KMS-11 (cell line): ENCODE measurements around the gene PDE6A.

Source experiments
- H2AFZ ChIP-seq: fragments of 200-600 bp; sonication (generic); 2 replicates; pipeline ENCODE4 v1.6.1; 2016; ENCODE audit warnings: antibody characterized with exemption, mixed run types, low read depth
- H3K27ac ChIP-seq: fragments of 200-600 bp; sonication (generic); 2 replicates; pipeline ENCODE4 v1.6.1; 2016; ENCODE audit warnings: mild to moderate bottlenecking, mixed run types
- H3K27me3 ChIP-seq: fragments of 200-600 bp; sonication (generic); 2 replicates; pipeline ENCODE4 v1.6.1; 2017; ENCODE audit warnings: mild to moderate bottlenecking, low read depth, mixed run types, moderate library complexity; ENCODE audit not compliant: insufficient read depth
- H3K36me3 ChIP-seq: fragments of 200-600 bp; sonication (generic); 2 replicates; pipeline ENCODE4 v1.6.1; 2017; ENCODE audit warnings: mild to moderate bottlenecking, mixed run types; ENCODE audit not compliant: insufficient read depth
- H3K4me1 ChIP-seq: fragments of 200-600 bp; sonication (generic); 2 replicates; pipeline ENCODE4 v1.6.1; 2016; ENCODE audit warnings: mild to moderate bottlenecking, low read depth, mixed run types; ENCODE audit not compliant: poor library complexity, severe bottlenecking
- H3K4me2 ChIP-seq: fragments of 200-600 bp; sonication (generic); 2 replicates; pipeline ENCODE4 v1.7.0; 2016; ENCODE audit warnings: mild to moderate bottlenecking, mixed run types
- H3K4me3 ChIP-seq: fragments of 200-600 bp; sonication (generic); IDR thresholded peaks from 2 replicates; pipeline ENCODE4 v1.6.1; 2017; ENCODE audit warnings: low read depth, low read length, mixed read lengths; ENCODE audit not compliant: insufficient read depth
- H3K79me2 ChIP-seq: fragments of 200-600 bp; sonication (generic); 2 replicates; pipeline ENCODE4 v1.6.1; 2016; ENCODE audit warnings: low read depth, mixed run types; ENCODE audit not compliant: insufficient read depth
- H3K9ac ChIP-seq: fragments of 200-600 bp; sonication (generic); 2 replicates; pipeline ENCODE4 v1.6.1; 2016; ENCODE audit warnings: mild to moderate bottlenecking, mixed run types
- H4K20me1 ChIP-seq: fragments of 200-600 bp; sonication (generic); 2 replicates; pipeline ENCODE4 v1.6.1; 2016; ENCODE audit warnings: mild to moderate bottlenecking, mixed run types; ENCODE audit not compliant: insufficient read depth
- TF ChIP-seq, protein P1 (sequence below): fragments of 200-600 bp; sonication (generic); conservative IDR thresholded peaks from 2 replicates; pipeline ENCODE4 v1.6.1; 2017; ENCODE audit warnings: low read depth, mild to moderate bottlenecking, antibody characterized with exemption, low read length, moderate library complexity, mixed read lengths

The PDE6A gene

DNA sequence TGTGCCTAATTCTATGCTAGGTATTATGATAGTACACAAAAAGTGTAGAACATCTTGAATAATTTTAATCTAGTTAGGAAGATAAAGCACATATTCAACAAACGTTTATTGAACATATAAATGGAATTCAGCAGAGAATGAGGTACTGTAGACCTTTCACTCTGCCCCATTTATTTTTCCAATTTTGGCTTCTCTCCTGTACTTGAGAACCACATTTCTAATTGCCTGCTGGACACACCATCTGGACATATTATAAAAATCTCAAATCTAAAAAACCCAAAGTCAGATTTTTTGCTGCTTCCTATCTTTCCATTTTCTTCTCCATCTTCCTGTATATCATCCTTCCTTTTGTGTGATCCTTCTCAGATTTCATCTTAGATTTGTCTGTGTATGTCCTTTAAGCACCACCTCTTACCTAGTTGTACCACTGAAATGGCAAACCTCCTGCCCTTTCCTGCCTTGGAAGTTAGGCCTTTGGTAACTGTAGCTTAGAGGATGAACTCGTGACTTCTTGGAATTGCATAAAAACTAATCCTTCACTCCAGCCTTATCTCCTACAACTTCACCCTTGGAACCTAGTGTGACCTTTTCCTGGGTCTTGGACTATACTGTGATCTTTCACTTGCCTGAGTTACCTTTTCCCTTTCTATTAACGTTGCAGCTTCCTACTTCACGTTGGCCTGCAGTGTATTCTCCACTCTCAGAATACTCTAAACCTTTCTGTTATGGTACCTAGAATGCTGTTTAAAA is 24.8 kb upstream of the PDE6A start:
- Histone ChIP-seq H3K27ac (no peak overlapping the region), H3K36me3 (no peaks in the 10 kb centered on the region), H3K9ac (no peak overlapping the region), H3K79me2 (no peaks in the 10 kb centered on the region), H3K4me3 (no peak overlapping the region), H3K4me1 (no peaks in the 10 kb centered on the region), H4K20me1 (no peaks in the 10 kb centered on the region), H2AFZ (no peak overlapping the region), H3K27me3 (no peaks in the 10 kb centered on the region), H3K4me2 (no peak overlapping the region)
- TF ChIP-seq, protein P1, sequence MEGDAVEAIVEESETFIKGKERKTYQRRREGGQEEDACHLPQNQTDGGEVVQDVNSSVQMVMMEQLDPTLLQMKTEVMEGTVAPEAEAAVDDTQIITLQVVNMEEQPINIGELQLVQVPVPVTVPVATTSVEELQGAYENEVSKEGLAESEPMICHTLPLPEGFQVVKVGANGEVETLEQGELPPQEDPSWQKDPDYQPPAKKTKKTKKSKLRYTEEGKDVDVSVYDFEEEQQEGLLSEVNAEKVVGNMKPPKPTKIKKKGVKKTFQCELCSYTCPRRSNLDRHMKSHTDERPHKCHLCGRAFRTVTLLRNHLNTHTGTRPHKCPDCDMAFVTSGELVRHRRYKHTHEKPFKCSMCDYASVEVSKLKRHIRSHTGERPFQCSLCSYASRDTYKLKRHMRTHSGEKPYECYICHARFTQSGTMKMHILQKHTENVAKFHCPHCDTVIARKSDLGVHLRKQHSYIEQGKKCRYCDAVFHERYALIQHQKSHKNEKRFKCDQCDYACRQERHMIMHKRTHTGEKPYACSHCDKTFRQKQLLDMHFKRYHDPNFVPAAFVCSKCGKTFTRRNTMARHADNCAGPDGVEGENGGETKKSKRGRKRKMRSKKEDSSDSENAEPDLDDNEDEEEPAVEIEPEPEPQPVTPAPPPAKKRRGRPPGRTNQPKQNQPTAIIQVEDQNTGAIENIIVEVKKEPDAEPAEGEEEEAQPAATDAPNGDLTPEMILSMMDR, result no peak

- Histone ChIP-seq H3K9ac (no peak overlapping the region), H3K27ac (no peak overlapping the region), H3K4me3 (no peak overlapping the region), H3K27me3 (no peaks in the 10 kb centered on the region), H2AFZ (no peak overlapping the region), H3K79me2 (no peaks in the 10 kb centered on the region), H4K20me1 (no peaks in the 10 kb centered on the region), H3K36me3 (no peaks in the 10 kb centered on the region), H3K4me1 (peaks cover under 1% of the 10 kb centered on the region), H3K4me2 (no peak overlapping the region)
- TF ChIP-seq, protein P1, result no peak
Observed at GRCh38 chr5:149966946-149967345, 22.4 kb upstream of the PDE6A start.

- H3K4me1 ChIP-seq, result peaks cover 21% of the 10 kb centered on the region
- no peaks in the 10 kb centered on the region for H4K20me1 ChIP-seq
- no peak overlapping the region for H3K4me2 ChIP-seq
- H2AFZ ChIP-seq, result no peak overlapping the region
- TF ChIP-seq, protein P1, result no peak
- no peaks in the 10 kb centered on the region for H3K79me2 ChIP-seq
- no peak overlapping the region for H3K4me3 ChIP-seq
- H3K36me3 ChIP-seq, result no peaks in the 10 kb centered on the region
- H3K9ac ChIP-seq, result no peak overlapping the region
- H3K27ac ChIP-seq, result no peak overlapping the region
- no peaks in the 10 kb centered on the region for H3K27me3 ChIP-seq
Observed at GRCh38 chr5:149963729-149964128, 19.1 kb upstream of the PDE6A start.

- TF ChIP-seq, protein P1, result no peak
- Histone ChIP-seq H3K79me2 (no peaks in the 10 kb centered on the region), H3K27me3 (no peaks in the 10 kb centered on the region), H4K20me1 (no peaks in the 10 kb centered on the region), H3K36me3 (no peaks in the 10 kb centered on the region), H3K9ac (no peak overlapping the region), H2AFZ (no peak overlapping the region), H3K4me3 (no peak overlapping the region), H3K4me2 (no peak overlapping the region), H3K4me1 (peaks cover 21% of the 10 kb centered on the region), H3K27ac (no peak overlapping the region)
Observed at GRCh38 chr5:149962601-149963300, 18.2 kb upstream of the PDE6A start.
